Measurements from ENCODE around the gene RAB1A. TPM values are rescaled to one million over a fixed set of nuclear protein-coding genes. Genes with fewer than 3 reads are reported as not detected.

The RAB1A gene
- total RNA-seq, 4 donors from 2014 or later = 91.2 to 216 (median 115) TPM

GRCh38 chr2:65164426-65164891, 34.6 kb upstream of the RAB1A start:
- no peak for TF ChIP-seq CTCF (IDR thresholded peaks at IDR 0.05; ENCODE audit: low read depth)

GRCh38 chr2:65161551-65162100, 31.7 kb upstream of the RAB1A start:
- no peak for TF ChIP-seq CTCF (IDR thresholded peaks at IDR 0.05; ENCODE audit: low read depth)

- TF ChIP-seq CTCF (IDR thresholded peaks at IDR 0.05; ENCODE audit: low read depth) = no peak
Observed at GRCh38 chr2:65159906-65160305, 30.0 kb upstream of the RAB1A start.

GRCh38 chr2:65159261-65159660, 29.4 kb upstream of the RAB1A start:
- no peak for TF ChIP-seq CTCF (IDR thresholded peaks at IDR 0.05; ENCODE audit: low read depth)

GRCh38 chr2:65158557-65158956, 28.7 kb upstream of the RAB1A start:
- TF ChIP-seq CTCF (IDR thresholded peaks at IDR 0.05; ENCODE audit: low read depth) = no peak

- TF ChIP-seq CTCF (IDR thresholded peaks at IDR 0.05; ENCODE audit: low read depth) = no peak
Observed at GRCh38 chr2:65156041-65156440, 26.1 kb upstream of the RAB1A start.

GRCh38 chr2:65153515-65153914, 23.6 kb upstream of the RAB1A start:
- TF ChIP-seq CTCF (IDR thresholded peaks at IDR 0.05; ENCODE audit: low read depth) = no peak
